HUDEP-2 (cell line): ENCODE data around the gene SENP7.

Experiments used
- DNase-seq, 76 experiments: peaks; one replicate each; lab custom pipeline; 2025; ENCODE audit not compliant: unreplicated experiment in 76 of 76; lab: John Stamatoyannopoulos, UW

SENP7 gene

DNA sequence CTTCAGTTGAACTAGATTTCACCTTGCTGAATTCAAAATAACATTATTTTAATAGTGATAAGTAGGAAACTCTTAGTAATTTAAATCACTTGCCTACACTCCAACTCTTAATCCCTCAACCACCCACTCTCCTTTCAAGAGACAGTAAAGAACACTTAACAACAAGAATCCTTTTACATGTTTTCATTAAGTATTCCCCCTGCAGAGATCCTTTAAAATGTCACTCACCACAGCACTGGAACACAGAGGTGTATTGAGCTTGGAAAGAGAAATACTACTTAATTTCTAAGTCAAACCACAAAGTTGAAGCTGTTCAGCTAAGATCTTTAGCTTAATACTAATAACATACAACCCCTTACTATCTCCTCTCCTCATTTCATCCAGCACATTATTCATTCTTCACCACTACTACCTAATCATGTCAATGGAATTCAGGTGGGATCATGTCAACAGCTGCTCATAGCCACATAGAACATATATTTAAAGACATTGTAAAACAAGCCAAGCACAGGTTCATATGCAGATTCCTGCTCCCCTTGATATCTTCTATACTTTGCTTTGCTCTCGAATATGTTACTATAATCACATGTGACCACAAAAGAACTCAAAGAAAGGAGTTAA is 233.1 kb downstream of the SENP7 start:
- DNase-seq, result no peak

DNA sequence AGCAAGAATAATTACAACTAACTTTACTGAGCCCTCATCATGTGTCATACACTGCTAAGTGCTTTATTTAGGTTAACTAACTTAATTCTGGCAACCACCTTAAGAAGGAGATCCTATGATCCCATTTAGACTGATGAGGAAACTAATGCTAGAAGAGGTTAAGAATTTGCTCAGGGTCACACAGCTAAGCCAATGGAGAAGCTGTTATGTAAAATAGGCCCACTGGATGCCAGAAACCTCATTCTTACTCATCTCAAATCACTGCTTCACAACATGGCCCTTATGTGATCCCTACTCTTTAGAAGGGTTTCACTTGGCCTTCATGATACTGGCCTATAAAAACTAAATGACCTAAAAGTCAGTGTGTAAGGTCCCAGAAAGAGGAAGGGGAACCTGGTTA is 233.8 kb downstream of the SENP7 start:
- no peak for DNase-seq

DNA sequence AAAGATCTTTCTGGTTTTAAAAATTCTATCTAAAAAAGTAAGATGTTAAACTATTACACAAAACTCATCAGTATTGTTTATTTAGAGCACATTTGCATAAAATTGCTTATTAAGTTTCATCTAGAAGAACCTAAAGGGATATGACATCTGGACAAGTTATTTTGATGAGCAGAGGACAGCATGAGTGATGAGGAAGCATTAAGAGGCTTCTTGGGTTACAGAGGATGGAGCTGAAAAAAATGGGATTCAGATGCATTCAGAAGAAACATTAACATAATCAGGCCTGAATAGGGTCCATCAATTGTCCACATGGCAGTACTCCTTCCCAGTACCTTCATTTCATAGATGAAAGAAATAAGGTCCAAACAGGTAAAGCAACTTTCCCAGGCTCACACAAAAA is 234.3 kb downstream of the SENP7 start:
- DNase-seq, result no peak
